ENCODE data around the gene TNPO3.
"Not testable (repeated sequence)": the region's sequence is repeated elsewhere in the genome, so short reads cannot be mapped to it uniquely, and the experiment has no call there.

TNPO3 gene

GRCh38 chr7:128948312-128948973 lies 106.5 kb downstream of the TNPO3 start:
- in situ Hi-C loops (cut with MboI; ENCODE audit: low sequenced_read_pairs, unreplicated experiment): no loop called here
- no peak for TF ChIP-seq CTCF (IDR thresholded peaks at IDR 0.05; ENCODE audit: borderline replicate concordance, control extremely low read depth, extremely low read depth, insufficient read depth, missing control alignments)
- DNase-seq (ENCODE audit: low spot score): no peak

DNA sequence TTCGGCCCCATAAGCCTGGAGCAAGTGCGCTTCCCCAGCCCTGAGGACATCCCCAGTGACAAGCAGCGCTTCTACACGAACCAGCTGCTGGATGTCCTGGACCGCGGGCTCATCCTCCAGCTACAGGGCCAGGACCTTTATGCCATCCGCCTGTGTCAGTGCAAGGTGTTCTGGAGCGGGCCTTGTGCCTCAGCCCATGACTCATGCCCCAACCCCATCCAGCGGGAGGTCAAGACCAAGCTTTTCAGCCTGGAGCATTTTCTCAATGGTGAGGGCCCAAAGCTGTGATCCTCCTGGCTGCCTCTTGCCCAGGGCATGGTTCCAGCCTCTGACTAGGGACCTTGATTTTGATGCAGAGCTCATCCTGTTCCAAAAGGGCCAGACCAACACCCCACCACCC lies 107.1 kb downstream of the TNPO3 start:
- no peak for DNase-seq (ENCODE audit: low spot score)
- no peak for TF ChIP-seq CTCF (IDR thresholded peaks at IDR 0.05; ENCODE audit: borderline replicate concordance, control extremely low read depth, extremely low read depth, insufficient read depth, missing control alignments)
- in situ Hi-C loops (cut with MboI; ENCODE audit: low sequenced_read_pairs, unreplicated experiment): no loop called here

GRCh38 chr7:128946936-128947830 lies 107.7 kb downstream of the TNPO3 start:
- in situ Hi-C loops (cut with MboI; ENCODE audit: low sequenced_read_pairs, unreplicated experiment): no loop called here
- peak; percentile 41 for TF ChIP-seq CTCF (IDR thresholded peaks at IDR 0.05; ENCODE audit: borderline replicate concordance, control extremely low read depth, extremely low read depth, insufficient read depth, missing control alignments)
- no peak for DNase-seq (ENCODE audit: low spot score)

DNA sequence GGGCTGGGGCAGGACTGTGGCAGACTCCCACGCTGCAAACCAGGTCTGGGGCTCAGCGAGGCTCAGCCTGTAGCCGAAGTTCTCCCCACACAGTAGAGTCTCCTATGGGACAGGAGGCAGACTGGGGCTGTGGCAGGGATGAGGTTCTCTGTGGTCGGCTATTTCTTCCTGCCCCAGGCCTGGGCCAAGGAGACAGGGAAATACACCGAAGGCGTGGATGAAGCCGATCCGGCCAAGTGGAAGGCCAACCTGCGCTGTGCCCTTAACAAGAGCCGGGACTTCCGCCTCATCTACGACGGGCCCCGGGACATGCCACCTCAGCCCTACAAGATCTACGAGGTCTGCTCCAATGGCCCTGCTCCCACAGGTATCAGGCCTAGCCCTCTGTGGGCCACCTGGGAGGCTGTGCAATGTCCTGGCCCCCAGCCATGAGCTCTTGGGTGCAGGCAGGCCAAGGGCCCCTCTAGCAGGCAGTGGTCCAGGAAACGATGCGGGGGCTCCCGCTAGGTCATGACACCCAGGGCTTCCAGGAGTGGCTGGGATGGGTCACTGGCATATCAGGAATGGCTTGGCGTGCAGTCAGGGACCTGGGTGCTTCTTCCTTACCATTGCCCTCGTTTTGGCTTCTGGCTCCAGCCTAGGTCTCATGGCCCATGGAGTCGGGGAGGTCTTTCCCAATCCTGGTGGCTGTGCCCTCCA lies 109.1 kb downstream of the TNPO3 start:
- in situ Hi-C loops (cut with MboI; ENCODE audit: low sequenced_read_pairs, unreplicated experiment): no loop called here
- TF ChIP-seq CTCF (IDR thresholded peaks at IDR 0.05; ENCODE audit: borderline replicate concordance, control extremely low read depth, extremely low read depth, insufficient read depth, missing control alignments): no peak
- no peak for DNase-seq (ENCODE audit: low spot score)

GRCh38 chr7:128944487-128945236 lies 110.2 kb downstream of the TNPO3 start:
- DNase-seq (ENCODE audit: low spot score): no peak
- in situ Hi-C loops (cut with MboI; ENCODE audit: low sequenced_read_pairs, unreplicated experiment): no loop called here
- no peak for TF ChIP-seq CTCF (IDR thresholded peaks at IDR 0.05; ENCODE audit: borderline replicate concordance, control extremely low read depth, extremely low read depth, insufficient read depth, missing control alignments)

- in situ Hi-C loops (cut with MboI; ENCODE audit: low sequenced_read_pairs, unreplicated experiment); DNase-seq (ENCODE audit: low spot score): not testable (repeated sequence)
These were observed 111.7 kb downstream of the TNPO3 start for GRCh38 chr7:128943251-128943650.

All from GM13976 (cell line).